22Rv1 (cell line): ENCODE data around the gene ENO4.

Experiments used
- H3K27ac ChIP-seq: fragments of 450-650 bp; 2 replicates; pipeline ENCODE4 v1.5.1; 2017
- CTCF ChIP-seq: fragments of 450-650 bp; IDR thresholded peaks from 2 replicates; pipeline ENCODE4 v1.5.1; 2017; ENCODE audit warnings: mild to moderate bottlenecking
- ZFX ChIP-seq: fragments of 450-650 bp; IDR thresholded peaks from 2 replicates; pipeline ENCODE4 v1.6.1; 2017; ENCODE audit warnings: antibody characterized with exemption, borderline replicate concordance

Gene ENO4

GRCh38 chr10:116840389-116841075 is 8.8 kb upstream of the ENO4 start:
- TF ChIP-seq CTCF (no peak), ZFX (no peak)
- no peak overlapping the region for H3K27ac ChIP-seq

GRCh38 chr10:116845823-116846222 is 3.5 kb upstream of the ENO4 start:
- H3K27ac ChIP-seq = no peak overlapping the region
- TF ChIP-seq CTCF (no peak), ZFX (no peak)

GRCh38 chr10:116848032-116848943 is 1.0 kb upstream of the ENO4 start:
- TF ChIP-seq ZFX = no peak
- no peak for TF ChIP-seq CTCF
- H3K27ac ChIP-seq = peak overlapping the region; percentile 79

GRCh38 chr10:116848944-116849247 is 403 bp upstream of the ENO4 start:
- TF ChIP-seq CTCF (no peak), ZFX (no peak)
- H3K27ac ChIP-seq = peak overlapping the region; percentile 79

- TF ChIP-seq ZFX = no peak
- no peak for TF ChIP-seq CTCF
- peak overlapping the region; percentile 79 for H3K27ac ChIP-seq
These were observed 836 bp downstream of the ENO4 start for GRCh38 chr10:116850058-116850611.

GRCh38 chr10:116852246-116852645 is 2.9 kb downstream of the ENO4 start:
- TF ChIP-seq CTCF (no peak), ZFX (no peak)
- no peak overlapping the region for H3K27ac ChIP-seq

GRCh38 chr10:116853287-116853686 is 4.0 kb downstream of the ENO4 start:
- TF ChIP-seq ZFX (no peak), CTCF (no peak)
- H3K27ac ChIP-seq = no peak overlapping the region
